ENCODE data around the gene PIGU.

The PIGU gene

GRCh38 chr20:34654207-34654744 lies 22.6 kb downstream of the PIGU start:
- FAIRE-seq: no peak

DNA sequence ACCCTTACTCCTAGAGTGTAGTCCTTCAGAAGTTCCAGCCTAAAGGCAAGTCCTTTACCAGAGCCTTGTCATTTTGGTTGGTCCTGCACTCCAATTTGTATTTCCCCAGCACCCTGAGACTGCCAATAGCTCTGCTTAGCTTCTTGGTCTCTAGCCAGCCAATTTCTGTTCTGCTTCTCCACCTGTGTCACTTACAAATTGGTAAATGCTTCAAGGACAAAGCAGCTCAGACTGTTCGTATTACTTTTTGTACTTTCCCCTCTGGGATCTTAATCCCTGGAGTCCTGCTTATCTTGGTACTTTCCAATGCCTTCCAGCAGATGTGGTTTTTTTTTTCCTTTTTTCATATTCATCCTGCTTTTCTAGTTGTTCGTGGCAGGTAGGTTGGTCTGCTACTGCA lies 25.7 kb downstream of the PIGU start:
- FAIRE-seq: no peak

DNA sequence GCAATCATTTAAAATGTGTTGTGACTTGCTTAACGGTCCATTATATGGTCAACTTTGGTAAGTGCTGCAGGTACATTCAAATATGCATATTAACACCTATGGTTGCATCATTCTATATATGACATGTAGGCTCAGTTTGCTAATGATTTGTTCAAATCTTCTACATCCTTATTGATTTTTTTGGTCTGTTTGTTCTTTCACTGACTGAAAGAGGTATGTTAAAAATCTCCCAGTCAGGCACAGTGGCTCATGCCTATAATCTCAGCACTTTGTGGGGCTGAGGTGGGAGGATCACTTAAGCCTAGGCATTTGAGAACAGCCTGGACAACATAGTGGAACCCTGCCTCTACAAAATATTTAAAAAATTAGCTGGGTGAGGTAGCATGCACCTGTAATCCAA lies 29.2 kb downstream of the PIGU start:
- FAIRE-seq: no peak

GRCh38 chr20:34644951-34645350 lies 31.9 kb downstream of the PIGU start:
- FAIRE-seq: no peak

DNA sequence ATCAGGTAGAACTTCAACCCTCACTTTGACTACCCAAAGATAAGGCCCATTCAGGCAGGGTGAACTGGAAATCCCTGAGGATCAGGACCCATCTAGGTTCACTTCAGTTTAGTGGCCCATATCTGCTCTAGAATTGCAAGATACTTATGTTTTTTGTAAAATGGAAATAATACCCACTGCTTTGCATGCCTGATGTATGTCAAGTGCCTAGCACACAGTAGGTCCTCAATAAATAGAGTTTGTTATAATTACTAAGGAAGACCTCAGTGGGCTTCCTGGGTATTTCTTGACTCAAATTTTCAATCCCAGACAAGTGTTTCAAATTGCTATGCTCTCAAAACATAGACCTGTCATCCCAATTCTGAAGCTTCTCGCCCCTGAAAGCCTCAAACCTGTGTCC lies 32.5 kb downstream of the PIGU start:
- no peak for FAIRE-seq

DNA sequence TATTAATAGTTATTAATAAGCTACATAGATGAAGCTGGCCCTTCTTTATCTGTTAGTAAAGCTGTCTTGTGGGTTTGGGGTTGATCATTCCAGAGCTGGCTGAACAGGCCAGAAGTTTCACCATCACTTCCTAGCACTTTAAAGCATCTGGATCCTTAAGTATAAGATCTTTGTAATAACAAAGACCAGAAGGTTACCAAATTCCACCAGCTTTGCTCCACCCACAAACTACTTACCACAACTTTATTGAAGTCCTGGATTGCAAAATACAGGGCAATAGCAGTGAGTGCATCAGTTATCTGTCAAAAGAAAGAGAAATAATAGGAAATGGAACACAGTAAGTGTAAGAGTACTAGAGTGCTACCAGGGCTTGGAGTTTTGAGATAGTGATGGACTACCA lies 33.0 kb downstream of the PIGU start:
- no peak for FAIRE-seq

DNA sequence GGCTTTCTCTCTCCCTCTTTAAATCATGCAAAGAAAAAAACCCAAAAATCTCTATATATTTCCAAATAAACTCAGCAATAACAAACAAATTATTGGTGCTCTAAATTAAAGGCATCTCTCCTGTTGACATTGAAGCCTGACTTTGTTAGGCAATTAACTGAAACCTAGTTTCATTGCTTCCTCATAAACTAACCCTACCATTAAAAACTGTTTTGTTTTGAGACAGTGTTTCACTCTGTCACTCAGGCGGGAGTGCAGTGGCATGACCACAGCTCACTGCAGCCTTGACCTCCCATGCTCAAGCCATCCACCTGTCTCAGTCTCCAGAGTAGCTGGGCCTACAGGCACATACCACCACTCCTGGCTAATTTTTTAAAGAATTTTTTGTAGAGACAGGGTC lies 34.9 kb downstream of the PIGU start:
- no peak for FAIRE-seq

GRCh38 chr20:34639755-34640222 lies 37.1 kb downstream of the PIGU start:
- FAIRE-seq: no peak

GRCh38 chr20:34638532-34638931 lies 38.4 kb downstream of the PIGU start:
- no peak for FAIRE-seq

DNA sequence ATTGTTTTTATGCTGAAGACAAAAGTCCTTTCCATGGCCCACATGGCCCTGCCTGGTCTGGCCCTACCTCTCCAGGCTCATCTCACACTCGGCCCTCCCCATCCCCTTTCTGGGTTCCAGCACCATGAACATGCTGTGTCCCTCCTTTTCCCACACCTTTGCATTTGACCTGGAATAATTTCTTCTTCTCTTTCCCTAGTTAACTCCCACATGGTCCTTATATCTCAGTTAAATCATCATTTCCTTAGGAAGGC lies 38.9 kb downstream of the PIGU start:
- no peak for FAIRE-seq

GRCh38 chr20:34637245-34638038 lies 39.5 kb downstream of the PIGU start:
- FAIRE-seq: no peak

DNA sequence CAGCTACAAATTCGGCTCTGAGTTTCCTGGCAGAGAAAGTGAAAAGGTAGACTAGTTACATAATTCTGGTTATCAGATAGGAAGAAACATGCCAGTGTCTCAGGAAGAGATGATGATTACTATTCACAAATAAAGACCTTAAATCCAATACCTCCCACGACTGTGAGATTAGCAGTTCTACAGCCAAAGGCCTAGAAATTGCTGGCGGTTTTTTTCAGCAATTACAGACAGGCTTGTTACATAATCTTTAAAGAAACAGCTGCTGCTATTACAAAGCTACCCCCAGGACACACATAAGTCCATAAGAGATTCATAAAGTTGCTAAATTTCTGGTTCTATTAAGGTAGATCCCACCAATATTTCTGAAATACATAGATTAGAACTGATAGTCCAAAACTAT lies 40.2 kb downstream of the PIGU start:
- FAIRE-seq: no peak

GRCh38 chr20:34634392-34634791 lies 42.5 kb downstream of the PIGU start:
- no peak for FAIRE-seq

DNA sequence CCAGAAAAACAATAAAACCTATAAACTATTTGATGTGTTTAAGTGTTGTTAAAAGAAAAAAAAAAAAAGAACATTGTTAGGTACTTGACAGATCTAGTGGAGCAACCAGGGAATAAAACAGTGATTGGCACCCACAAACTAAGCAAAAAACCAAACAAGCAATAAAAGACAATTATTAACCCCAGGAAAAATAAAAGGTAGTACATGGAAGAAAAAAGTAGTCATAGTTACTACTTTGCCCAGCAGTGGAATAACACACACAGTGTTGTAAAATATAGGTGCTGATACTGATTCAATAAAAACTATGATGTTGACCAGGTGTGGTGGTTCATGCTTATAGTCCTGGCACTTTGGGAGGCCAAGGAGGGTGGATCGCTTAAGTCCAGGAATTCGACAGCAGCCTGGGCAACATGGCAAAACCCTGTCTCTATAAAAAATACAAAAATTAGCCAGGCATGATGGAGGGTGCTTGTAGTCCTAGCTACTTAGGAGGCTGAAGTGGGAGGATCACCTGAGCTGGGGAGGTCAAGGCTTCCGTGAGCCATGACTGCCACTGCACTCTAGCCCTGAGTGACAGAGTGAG lies 43.9 kb downstream of the PIGU start:
- FAIRE-seq: no peak

GRCh38 chr20:34629904-34630303 lies 47.0 kb downstream of the PIGU start:
- FAIRE-seq: no peak

- no peak for FAIRE-seq
Measured at GRCh38 chr20:34629342-34629741, 47.5 kb downstream of the PIGU start.

GRCh38 chr20:34628026-34628425 lies 48.9 kb downstream of the PIGU start:
- no peak for FAIRE-seq

- FAIRE-seq: no peak
Measured at GRCh38 chr20:34627458-34627857, 49.4 kb downstream of the PIGU start.

DNA sequence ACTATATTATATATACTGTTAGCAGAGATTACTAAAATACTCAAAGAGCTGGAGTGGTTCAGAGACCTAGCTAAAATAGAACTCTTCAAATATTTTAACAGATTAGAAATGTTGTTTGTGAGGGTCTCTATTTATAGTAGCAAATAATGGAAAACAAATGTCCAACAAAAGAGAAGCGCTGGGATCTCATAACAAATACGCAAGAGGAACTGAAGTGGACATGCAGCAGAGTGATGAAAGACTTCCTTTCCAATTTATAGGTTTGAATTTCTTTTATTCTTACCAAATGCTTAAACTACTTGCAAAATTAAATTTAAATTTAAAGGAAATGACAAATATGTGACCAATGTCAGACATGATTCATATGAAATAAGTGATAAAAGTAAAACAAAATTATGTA lies 49.9 kb downstream of the PIGU start:
- no peak for FAIRE-seq

DNA sequence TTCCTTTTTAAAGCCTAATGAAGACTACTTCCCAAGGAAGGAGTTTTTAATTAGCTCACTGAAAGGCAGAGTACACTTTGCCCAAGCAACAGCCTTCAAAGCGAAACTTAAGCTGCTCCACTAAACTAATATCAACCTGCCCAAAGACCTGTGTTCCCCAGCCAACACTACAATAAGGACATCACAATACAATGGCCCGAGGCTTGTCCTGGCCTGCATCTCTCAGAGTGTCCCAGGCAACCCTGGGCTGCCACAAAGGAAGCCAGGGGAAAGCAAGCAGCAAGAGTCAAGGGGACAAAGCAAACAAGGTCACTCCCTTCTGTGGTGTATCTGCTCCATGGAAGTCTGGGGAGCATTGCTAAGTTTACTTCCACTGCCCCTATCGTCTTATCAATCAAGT lies 52.3 kb downstream of the PIGU start:
- FAIRE-seq: no peak

GRCh38 chr20:34622821-34623451 lies 54.0 kb downstream of the PIGU start:
- no peak for FAIRE-seq

DNA sequence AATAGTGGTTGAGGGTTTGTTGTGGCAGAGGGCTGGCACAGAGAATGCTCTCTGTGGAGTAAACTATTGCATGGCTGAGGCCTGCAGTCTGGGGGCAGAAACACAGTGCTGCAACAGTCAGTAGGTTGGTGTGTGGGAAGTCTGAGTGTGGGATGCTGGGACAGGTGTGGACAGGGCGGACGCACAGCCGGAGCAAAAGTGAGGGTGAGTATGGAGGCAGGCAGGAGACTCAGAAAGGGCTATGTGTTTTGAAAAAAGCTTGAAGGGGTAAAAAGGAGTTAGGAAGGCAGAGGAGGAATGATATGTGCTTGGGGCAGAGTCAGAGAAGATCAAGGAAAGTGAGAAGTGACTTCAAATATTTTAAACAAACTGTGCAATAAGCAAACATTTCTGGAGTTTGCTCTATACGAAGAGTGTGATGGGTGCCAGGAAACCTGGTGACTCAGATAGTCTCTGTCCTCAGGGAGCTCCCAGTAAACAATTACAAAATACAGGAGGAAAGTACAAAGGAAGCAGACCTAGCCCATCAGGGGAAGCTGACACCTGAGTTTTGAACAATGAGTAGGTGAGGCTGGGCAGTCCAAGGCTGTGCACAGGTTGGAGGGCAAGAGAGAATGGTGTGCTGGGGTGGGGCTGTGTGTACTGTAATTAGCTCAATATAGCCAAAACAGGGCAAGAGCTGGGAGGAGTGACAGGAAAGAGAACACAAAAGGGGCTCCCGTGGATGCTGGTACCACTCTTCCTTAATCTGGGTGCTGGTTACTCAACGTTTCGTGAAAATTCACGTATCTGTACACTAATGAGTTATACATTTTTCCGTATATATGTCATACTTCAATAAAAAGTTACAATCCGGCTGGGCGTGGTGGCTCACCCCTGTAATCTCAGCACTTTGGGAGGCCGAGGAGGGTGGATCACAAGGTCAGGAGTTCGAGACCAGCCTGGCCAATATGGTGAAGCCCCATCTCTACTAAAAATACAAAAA lies 55.2 kb downstream of the PIGU start:
- FAIRE-seq: no peak

DNA sequence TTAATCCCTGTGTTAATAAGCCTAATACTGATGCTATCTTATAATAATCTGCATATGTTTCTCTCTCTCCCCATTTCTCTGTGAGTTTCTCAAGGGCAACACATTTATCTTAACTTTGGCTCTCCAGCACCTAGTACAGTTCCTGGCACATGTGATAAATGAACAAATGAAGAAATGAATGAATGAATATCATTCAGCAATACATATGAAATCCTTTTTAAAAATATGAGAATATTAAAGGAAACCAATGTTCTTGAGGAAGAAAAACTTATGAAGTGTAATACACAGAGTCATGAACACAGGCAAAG lies 55.9 kb downstream of the PIGU start:
- FAIRE-seq: no peak
